HG02763 (cell line): Measurements from ENCODE around the gene CA6.
"Not testable (repeated sequence)": the region's sequence is repeated elsewhere in the genome, so short reads cannot be mapped to it uniquely, and the experiment has no call there.

Source experiments
- ATAC-seq: cut with Tn5 transposase; IDR thresholded peaks from one replicate; pipeline ENCODE4 v1.9.1; 2021; ENCODE audit warnings: mild to moderate bottlenecking, moderate library complexity; ENCODE audit not compliant: unreplicated experiment

CA6 gene

GRCh38 chr1:9004031-9004699, 58.5 kb downstream of the CA6 start:
- ATAC-seq = no peak

DNA sequence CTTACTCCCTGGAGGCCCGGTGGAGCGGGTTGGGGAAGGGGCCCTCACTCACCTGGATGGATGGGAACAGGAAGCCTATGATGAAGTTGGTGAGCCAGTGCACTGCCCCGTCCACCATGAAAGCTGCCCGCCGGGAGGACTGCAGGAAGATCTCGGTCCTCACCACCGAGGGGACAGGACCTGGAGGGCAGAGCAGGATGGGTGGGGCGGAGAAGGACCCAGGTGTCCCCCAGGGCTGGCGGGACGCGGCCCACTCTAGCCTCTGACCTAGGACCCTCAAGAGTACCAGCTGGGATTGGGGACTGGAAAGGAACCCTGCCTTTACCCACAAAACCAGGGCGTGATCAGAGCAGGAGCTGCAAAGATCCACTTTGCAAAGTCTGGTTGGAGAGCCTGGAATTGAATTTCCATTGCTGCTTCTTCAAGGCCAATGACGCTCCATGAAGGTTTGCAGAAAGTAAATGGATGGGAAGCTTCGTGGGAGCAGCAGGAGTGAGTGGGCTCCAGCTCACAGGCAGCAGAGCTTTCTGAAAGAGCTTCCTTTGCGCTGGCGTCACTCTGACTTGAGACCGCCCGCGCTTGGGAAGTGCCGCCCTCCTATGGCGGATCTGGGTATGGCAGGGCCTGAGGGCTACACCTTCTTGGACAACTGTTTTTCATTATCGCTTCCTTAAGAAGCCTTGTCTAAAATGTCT, 59.2 kb downstream of the CA6 start:
- no peak for ATAC-seq

- no peak for ATAC-seq
Measured at GRCh38 chr1:9005395-9005708, 59.7 kb downstream of the CA6 start.

GRCh38 chr1:9006956-9007615, 61.4 kb downstream of the CA6 start:
- ATAC-seq = no peak

DNA sequence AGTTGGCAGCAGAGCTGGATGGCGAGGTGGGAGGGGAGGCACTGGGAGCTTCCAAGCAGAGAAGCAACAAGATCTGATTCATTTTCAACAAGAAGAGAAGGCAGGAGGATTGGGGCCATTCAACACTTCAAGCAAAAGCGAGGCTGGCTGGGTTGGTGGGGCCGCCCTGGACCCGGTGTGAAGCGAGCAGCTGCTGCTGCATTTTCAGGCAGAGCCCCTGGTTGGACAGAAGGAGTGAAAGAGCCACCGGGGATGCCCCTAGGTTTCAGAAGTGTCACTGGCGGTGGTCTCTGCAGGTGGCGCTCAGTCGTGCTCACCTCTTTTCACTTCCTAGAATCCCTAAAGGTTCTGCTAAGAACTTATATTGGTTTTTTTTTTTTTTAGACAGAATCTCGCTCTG, 62.6 kb downstream of the CA6 start:
- ATAC-seq = no peak

DNA sequence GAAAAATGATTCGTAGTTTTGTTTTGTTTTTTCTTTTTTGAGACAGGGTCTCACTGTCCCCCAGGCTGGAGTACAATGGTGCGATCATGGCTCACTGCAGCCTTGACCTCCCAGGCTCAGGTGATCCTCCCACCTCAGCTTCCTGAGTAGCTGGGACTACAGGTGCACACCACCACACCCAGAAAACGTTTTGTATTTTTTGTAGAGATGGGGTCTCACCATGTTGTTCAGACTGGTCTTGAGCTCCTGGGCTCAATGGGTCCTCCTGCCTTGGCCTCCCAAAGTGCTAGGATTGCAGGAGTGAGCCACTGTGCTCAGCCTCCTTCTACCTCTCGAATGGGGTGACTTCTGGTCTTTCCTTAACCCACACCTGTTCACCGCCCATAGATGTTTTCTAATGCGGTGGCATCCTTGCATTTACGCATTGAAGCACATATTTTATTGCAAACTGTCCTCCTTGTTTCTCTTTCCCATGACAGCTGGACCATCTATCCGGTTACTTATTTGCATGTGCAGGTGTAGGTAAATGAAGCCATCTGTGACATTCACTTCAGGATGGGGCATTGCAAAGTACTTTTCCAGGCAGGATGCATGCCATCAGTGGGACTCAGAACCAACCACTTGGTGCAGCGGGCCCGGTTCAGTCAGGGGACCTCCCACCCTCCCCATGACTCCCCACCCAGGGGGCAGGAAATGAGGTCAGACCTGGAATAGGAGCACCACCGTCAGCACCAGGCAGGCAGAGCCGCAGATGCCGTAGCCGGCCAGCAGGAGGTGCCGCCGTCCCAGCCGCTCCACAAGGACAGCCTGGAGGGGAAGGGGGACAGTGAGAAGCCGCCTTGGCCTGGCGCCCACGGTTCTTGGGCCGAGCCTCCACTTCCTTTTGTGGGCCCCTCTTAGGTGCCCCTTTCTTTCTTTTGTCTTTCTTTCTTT, 64.0 kb downstream of the CA6 start:
- ATAC-seq = no peak

DNA sequence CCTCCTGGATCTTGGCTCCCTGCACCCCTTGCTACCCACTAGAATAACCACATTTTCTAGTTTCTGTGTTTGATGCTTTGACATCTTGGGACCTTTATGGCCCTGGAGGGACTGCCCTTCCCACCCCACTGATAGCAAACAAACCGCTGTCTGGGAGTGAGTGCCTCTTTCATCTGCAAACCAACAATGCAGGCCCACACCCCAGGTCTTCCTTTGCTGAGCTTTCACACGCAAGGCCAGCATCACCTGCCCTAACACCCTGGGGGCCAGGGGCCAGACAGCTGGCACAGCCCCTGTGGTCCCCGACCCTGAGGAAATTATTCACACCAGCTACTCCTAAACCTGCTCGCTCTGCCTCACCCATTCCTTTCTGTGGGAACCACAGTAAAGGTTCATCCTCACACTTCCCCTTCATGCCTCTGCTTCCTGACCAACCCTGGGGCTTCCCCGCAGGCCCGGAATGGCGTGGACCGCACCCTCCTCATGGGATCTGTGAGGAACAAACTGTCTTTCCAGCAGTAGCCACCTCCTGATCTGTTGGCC, 65.2 kb downstream of the CA6 start:
- no peak for ATAC-seq

GRCh38 chr1:9013819-9014218, 68.2 kb downstream of the CA6 start:
- no peak for ATAC-seq

DNA sequence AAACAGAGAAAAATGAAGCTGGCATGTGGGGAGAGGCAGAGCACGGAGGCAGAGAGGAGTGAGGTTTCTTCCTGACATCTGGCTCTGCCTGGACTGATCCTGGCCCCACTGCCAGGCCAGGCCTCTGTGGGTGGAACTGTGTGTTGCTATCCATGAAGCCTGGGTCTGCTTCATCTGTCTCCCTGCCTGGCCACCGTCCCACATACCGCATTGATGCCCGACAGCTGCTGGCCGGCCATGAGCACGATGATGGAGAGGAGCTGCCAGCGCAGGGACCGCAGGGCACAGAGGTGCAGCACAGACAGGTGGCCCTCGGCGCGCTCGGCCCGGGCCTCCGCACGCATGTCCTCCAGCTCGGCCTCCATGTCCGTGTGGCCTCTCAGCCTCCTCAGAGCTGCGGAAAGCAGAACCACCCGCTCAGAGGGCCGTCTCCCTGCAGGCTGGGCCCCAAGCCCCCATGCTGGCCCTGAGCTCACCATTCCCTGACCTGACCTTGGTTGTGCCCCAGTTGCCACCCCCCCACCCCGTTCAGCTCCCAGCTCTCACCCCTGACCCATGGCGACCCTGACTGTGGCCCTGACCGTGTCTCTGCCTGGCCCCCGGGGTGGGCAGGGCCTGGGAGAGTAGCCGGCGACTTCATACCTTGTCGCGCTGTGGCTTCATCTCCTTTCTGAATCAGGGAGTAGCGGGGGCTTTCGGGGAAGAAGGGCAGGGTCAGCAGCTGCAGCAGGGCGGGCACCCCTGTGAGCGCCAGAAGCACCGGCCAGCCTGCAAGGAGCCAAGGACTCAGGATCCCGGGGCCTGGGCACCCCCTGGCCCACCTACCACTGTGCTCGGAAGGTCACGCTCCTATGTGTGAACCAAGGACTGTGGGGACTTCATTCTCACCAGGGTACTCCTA, 69.1 kb downstream of the CA6 start:
- ATAC-seq = no peak

GRCh38 chr1:9016455-9016854, 70.8 kb downstream of the CA6 start:
- no peak for ATAC-seq

- no peak for ATAC-seq
Measured at GRCh38 chr1:9018333-9018732, 72.7 kb downstream of the CA6 start.

DNA sequence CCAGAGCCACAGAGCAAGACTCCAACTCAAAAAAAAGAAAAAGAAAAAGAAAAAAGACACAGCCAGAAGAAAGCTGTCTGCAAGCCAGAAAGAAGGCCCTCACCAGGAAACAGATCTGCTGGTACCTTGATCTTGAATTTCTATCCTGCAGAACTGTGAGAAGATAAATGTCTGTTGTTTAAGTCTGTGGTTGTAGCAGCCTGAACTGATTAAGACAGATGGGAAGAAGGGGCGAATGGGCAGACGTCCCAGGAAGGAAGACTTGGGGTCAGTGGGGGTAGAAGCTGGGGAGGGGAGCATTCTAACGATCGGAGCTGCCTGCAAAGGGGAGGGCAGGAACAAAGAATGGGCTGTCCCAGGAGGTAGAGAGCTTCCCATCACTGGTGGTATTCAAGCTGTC, 74.2 kb downstream of the CA6 start:
- ATAC-seq = no peak

- ATAC-seq = no peak
Measured at GRCh38 chr1:9020305-9020704, 74.6 kb downstream of the CA6 start.

GRCh38 chr1:9022026-9022738, 76.5 kb downstream of the CA6 start:
- ATAC-seq = not testable (repeated sequence)

DNA sequence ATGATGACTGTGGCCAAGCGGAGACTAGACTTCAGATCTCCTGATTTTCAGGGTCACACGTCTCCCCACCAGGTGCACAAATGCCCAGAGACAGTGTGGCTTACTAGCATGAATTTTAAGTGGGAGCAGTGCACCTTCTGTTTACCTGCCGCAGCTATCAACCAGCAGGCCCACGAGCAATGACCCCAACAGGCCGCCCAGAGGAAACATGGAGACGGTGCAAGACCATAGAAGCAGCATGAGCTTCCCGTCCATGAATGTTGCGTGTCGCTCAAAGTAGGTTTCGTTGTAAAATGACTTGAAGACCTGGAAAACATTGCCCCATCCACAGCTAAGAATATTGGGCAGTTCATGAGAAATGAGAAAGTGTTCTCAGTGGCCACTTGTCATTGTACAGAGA, 77.1 kb downstream of the CA6 start:
- no peak for ATAC-seq
